HFF-Myc (cell line): ENCODE measurements around the gene DNAH17.
"Not testable (repeated sequence)": the region's sequence is repeated elsewhere in the genome, so short reads cannot be mapped to it uniquely, and the experiment has no call there.

Experiments used
- DNase-seq: peaks from one replicate; pipeline ENCODE4 v3.0.0-alpha.2; 2011; ENCODE audit warnings: low read depth; ENCODE audit errors: extremely low read depth
- H3K4me3 ChIP-seq: replicated peaks from 2 replicates; pipeline ENCODE4 v1.5.1; 2011; ENCODE audit warnings: low read depth, mild to moderate bottlenecking, control low read depth, low read length
- CTCF ChIP-seq: IDR thresholded peaks from 2 replicates; pipeline ENCODE4 v1.5.1; 2012; ENCODE audit warnings: mild to moderate bottlenecking, low read depth, low read length, control low read depth; ENCODE audit errors: missing control alignments

The DNAH17 gene

GRCh38 chr17:78506454-78507309 lies 70.5 kb downstream of the DNAH17 start:
- DNase-seq, result no peak
- no peak overlapping the region for H3K4me3 ChIP-seq
- no peak for TF ChIP-seq CTCF

GRCh38 chr17:78504156-78504925 lies 72.9 kb downstream of the DNAH17 start:
- no peak for TF ChIP-seq CTCF
- no peak overlapping the region for H3K4me3 ChIP-seq
- DNase-seq, result no peak

DNA sequence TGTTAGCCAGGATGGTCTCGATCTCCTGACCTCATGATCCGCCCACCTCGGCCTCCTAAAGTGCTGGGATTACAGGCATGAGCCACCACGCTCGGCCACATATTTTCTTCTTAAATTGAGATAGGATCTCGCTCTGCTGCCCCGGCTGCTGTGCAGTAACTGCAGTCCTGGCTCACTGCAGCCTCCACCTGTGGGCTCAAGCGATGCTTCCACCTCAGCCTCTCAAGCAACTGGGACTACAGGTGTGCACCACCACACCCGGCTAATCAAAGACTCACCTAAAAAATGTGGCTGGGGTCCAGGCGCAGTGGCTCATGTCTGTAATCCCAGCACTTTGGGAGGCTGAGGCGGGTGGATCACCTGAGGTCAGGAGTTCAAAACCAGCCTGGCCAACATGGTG lies 73.8 kb downstream of the DNAH17 start:
- DNase-seq, H3K4me3 ChIP-seq: not testable (repeated sequence)

DNA sequence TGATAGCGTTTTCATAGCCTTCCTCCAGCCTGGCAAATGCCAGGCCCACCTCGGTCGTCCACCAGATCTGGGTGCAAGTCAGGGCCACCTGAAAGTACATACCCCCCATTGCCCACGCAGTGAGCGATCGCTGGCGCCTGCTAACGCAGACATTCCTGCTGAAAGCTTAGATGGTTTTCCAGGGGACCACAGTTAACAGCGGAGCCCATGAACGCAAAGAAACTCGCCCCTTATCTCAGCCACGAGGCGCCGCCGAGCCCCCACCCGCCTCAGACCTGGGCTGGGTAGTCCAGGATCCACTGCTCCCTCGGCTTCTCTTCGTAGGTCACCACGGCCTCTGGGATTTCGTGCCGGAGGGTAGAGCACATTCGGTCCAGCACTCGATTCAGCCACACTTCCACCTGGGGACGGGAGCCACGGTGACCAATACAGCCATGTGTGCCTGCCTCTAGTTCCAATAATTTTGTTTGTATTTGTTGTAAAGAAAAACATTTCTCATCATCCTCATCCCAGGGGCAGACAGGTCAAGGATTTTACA lies 74.5 kb downstream of the DNAH17 start:
- no peak overlapping the region for H3K4me3 ChIP-seq
- no peak for DNase-seq
- TF ChIP-seq CTCF, result no peak

- H3K4me3 ChIP-seq, result no peak overlapping the region
- no peak for TF ChIP-seq CTCF
- DNase-seq, result no peak
Observed at GRCh38 chr17:78501241-78502036, 75.8 kb downstream of the DNAH17 start.

DNA sequence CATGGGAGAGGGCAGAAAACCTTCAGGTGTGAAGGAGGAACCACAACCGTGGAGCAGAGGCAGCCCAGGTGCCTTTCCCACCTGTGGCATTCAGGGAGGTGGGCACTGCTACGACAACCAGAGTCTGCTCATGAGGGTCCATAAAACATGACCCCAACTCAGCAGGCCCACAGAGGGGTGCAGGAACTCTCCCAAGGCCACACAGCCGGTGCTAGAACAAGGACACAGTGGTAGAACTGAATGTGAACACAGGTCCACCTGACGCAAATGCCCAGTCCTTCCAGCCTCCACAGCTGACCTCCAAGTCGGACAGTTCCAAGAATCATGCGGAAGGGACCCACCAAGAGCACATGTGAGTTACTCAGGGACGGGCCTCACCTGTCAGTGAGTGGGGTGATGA lies 76.4 kb downstream of the DNAH17 start:
- TF ChIP-seq CTCF, result no peak
- DNase-seq, result no peak
- no peak overlapping the region for H3K4me3 ChIP-seq
